IPS DF 4.7 (cell line): ENCODE data around the gene HOXA3.

Source experiments
- DNase-seq: peaks from one replicate; pipeline ENCODE4 v3.0.0-alpha.2; 2013; ENCODE audit warnings: low spot score; ENCODE audit errors: extremely low read depth

Gene HOXA3

GRCh38 chr7:27115221-27116026 lies 37.0 kb downstream of the HOXA3 start:
- no peak for DNase-seq

- DNase-seq, result no peak
These were observed 37.5 kb downstream of the HOXA3 start for GRCh38 chr7:27114881-27115220.

- DNase-seq, result no peak
These were observed 38.2 kb downstream of the HOXA3 start for GRCh38 chr7:27113991-27114769.

- DNase-seq, result no peak
These were observed 39.1 kb downstream of the HOXA3 start for GRCh38 chr7:27112955-27113949.

GRCh38 chr7:27112361-27112760 lies 40.0 kb downstream of the HOXA3 start:
- no peak for DNase-seq

GRCh38 chr7:27111751-27112277 lies 40.6 kb downstream of the HOXA3 start:
- DNase-seq, result no peak

- DNase-seq, result no peak
These were observed 41.2 kb downstream of the HOXA3 start for GRCh38 chr7:27111042-27111750.

- no peak for DNase-seq
These were observed 42.0 kb downstream of the HOXA3 start for GRCh38 chr7:27110186-27111031.

GRCh38 chr7:27109466-27110185 lies 42.8 kb downstream of the HOXA3 start:
- DNase-seq, result no peak

GRCh38 chr7:27108390-27109127 lies 43.8 kb downstream of the HOXA3 start:
- no peak for DNase-seq

GRCh38 chr7:27107391-27108381 lies 44.7 kb downstream of the HOXA3 start:
- no peak for DNase-seq

GRCh38 chr7:27106901-27107240 lies 45.5 kb downstream of the HOXA3 start:
- no peak for DNase-seq

GRCh38 chr7:27106181-27106900 lies 46.0 kb downstream of the HOXA3 start:
- DNase-seq, result no peak

GRCh38 chr7:27105301-27106031 lies 46.9 kb downstream of the HOXA3 start:
- no peak for DNase-seq

GRCh38 chr7:27104341-27105058 lies 47.9 kb downstream of the HOXA3 start:
- DNase-seq, result no peak
